A549 (cell line): ENCODE results near the gene FIGN. TPM values are rescaled to one million over a fixed set of nuclear protein-coding genes. Genes with fewer than 3 reads are reported as not detected.
A peak's percentile ranks its signal among the peaks of the same experiment; 100 is the strongest.

ENCODE experiments used
- ATAC-seq, 2 experiments: fragments of 200-7000 bp in 1 of 2; fragments of >200 bp in 1 of 2; cut with Nextera tagmentation in 1 of 2; cut with Tn5 transposase in 1 of 2; 3 replicates each; pipeline versions ENCODE4 v1.8.0 to v1.9.1; 2018 to 2020; ENCODE audit warnings: mild to moderate bottlenecking in 1 of 2, moderate library complexity in 1 of 2
- CTCF ChIA-PET: fragments of 300-600 bp; sonication (Branson Sonifier 250); formaldehyde crosslinking; extraction: SDS; loops from one replicate; lab custom pipeline; 2021; ENCODE audit warnings: antibody characterized with exemption, inconsistent platforms; lab: Yijun Ruan, JAX
- POLR2A ChIA-PET: fragments of 350-600 bp; formaldehyde crosslinking; extraction: SDS; loops from one replicate; lab custom pipeline; 2021; ENCODE audit warnings: antibody characterized with exemption, inconsistent platforms; lab: Yijun Ruan, JAX
- DNase-seq, 2 experiments: peaks; one replicate each; pipeline versions ENCODE4 v3.0.0 to v3.0.0-alpha.2; 2011 to 2016; ENCODE audit warnings: low read depth in 1 of 2, low spot score in 1 of 2
- FAIRE-seq: peaks from 2 replicates; lab custom pipeline; 2011; peaks lifted over from hg19 to GRCh38; lab: Jason Lieb, UNC
- H3K27ac ChIP-seq, 2 experiments: fragments of >200 bp; sonication (Bioruptor Twin); formaldehyde crosslinking; 3 replicates each; pipeline ENCODE4 v1.5.1; 2016 to 2017
- H3K4me1 ChIP-seq: fragments of >200 bp; sonication (Bioruptor Twin); formaldehyde crosslinking; 3 replicates; pipeline ENCODE4 v1.6.1; 2016
- H3K4me2 ChIP-seq: fragments of >200 bp; sonication (Bioruptor Twin); formaldehyde crosslinking; 3 replicates; pipeline ENCODE4 v1.6.1; 2016
- H3K4me3 ChIP-seq: fragments of >200 bp; sonication (Bioruptor Twin); formaldehyde crosslinking; 3 replicates; pipeline ENCODE4 v1.5.1; 2016
- H3K9me3 ChIP-seq: fragments of >200 bp; sonication (Bioruptor Twin); formaldehyde crosslinking; 3 replicates; pipeline ENCODE4 v1.6.1; 2016
- BCL3 ChIP-seq: fragments of >200 bp; sonication (Bioruptor Twin); formaldehyde crosslinking; IDR thresholded peaks from 3 replicates; pipeline ENCODE4 v1.6.1; 2016
- CBX2 ChIP-seq: fragments of 200-600 bp; sonication (generic); IDR thresholded peaks from 2 replicates; pipeline ENCODE4 v1.6.1; 2016; ENCODE audit warnings: low read depth, mild to moderate bottlenecking, borderline replicate concordance
- ESRRA ChIP-seq: fragments of 150-350 bp; IDR thresholded peaks from 2 replicates; pipeline ENCODE4 v1.6.1; 2014; ENCODE audit warnings: mild to moderate bottlenecking, low read length, borderline replicate concordance
- HEYL ChIP-seq: fragments of 250-450 bp; sonication (Bioruptor Pico); IDR thresholded peaks from 2 replicates; pipeline ENCODE4 v1.8.0; 2021; ENCODE audit warnings: mild to moderate bottlenecking, moderate library complexity
- HOXA7 ChIP-seq: fragments of 250-450 bp; sonication (Bioruptor Pico); IDR thresholded peaks from 2 replicates; pipeline ENCODE4 v1.5.0; 2020; ENCODE audit warnings: mild to moderate bottlenecking, moderate library complexity
- HOXB13 ChIP-seq: fragments of 250-450 bp; sonication (Bioruptor Pico); IDR thresholded peaks from 2 replicates; pipeline ENCODE4 v1.5.0; 2020; ENCODE audit warnings: low read depth, mild to moderate bottlenecking, moderate library complexity
- HOXB5 ChIP-seq: fragments of 250-450 bp; sonication (Bioruptor Pico); IDR thresholded peaks from 2 replicates; pipeline ENCODE4 v1.5.0; 2020; ENCODE audit warnings: mild to moderate bottlenecking, moderate library complexity
- JUNB ChIP-seq: fragments of >200 bp; sonication (Bioruptor Twin); formaldehyde crosslinking; IDR thresholded peaks from 2 replicates; pipeline ENCODE4 v1.6.1; 2016
- KDM1A ChIP-seq: fragments of 200-600 bp; sonication (generic); IDR thresholded peaks from 2 replicates; pipeline ENCODE4 v1.6.1; 2016; ENCODE audit warnings: low read depth, mild to moderate bottlenecking
- KDM5A ChIP-seq: fragments of 200-600 bp; sonication (generic); IDR thresholded peaks from 2 replicates; pipeline ENCODE4 v1.6.1; 2016; ENCODE audit warnings: antibody characterized with exemption, mild to moderate bottlenecking
- MAFK ChIP-seq: fragments of 450-650 bp; IDR thresholded peaks from 2 replicates; pipeline ENCODE4 v1.6.1; 2014; ENCODE audit not compliant: partially characterized antibody
- MAZ ChIP-seq: fragments of 150-350 bp; IDR thresholded peaks from 2 replicates; pipeline ENCODE4 v1.6.1; 2014; ENCODE audit warnings: antibody characterized with exemption, low read depth, low read length, borderline replicate concordance
- NR3C1 ChIP-seq: fragments of >200 bp; sonication (Bioruptor Twin); formaldehyde crosslinking; IDR thresholded peaks from 3 replicates; pipeline ENCODE4 v1.6.1; 2017
- PBX3 ChIP-seq: IDR thresholded peaks from 2 replicates; pipeline ENCODE4 v1.6.1; 2012
- PHF8 ChIP-seq: fragments of 200-600 bp; sonication (generic); IDR thresholded peaks from 2 replicates; pipeline ENCODE4 v1.6.1; 2016; ENCODE audit warnings: low read depth, mild to moderate bottlenecking, antibody characterized with exemption, moderate library complexity, borderline replicate concordance
- POLR2AphosphoS2 ChIP-seq: conservative IDR thresholded peaks from 2 replicates; pipeline ENCODE4 v1.6.1; 2012; ENCODE audit warnings: low read length, improper control_type of control experiment, inconsistent platforms
- RARB ChIP-seq: fragments of 250-450 bp; sonication (Bioruptor Pico); IDR thresholded peaks from 2 replicates; pipeline ENCODE4 v1.8.0; 2021; ENCODE audit warnings: mild to moderate bottlenecking, moderate library complexity
- REST ChIP-seq: fragments of 200-600 bp; sonication (generic); IDR thresholded peaks from 2 replicates; pipeline ENCODE4 v1.6.1; 2016; ENCODE audit warnings: antibody characterized with exemption, mild to moderate bottlenecking, moderate library complexity
- RNF2 ChIP-seq: fragments of 200-600 bp; sonication (generic); IDR thresholded peaks from 2 replicates; pipeline ENCODE4 v1.6.1; 2016; ENCODE audit warnings: low read depth, mild to moderate bottlenecking, antibody characterized with exemption, moderate library complexity, borderline replicate concordance
- ZC3H11A ChIP-seq: fragments of 450-650 bp; IDR thresholded peaks from 2 replicates; pipeline ENCODE4 v1.6.1; 2014; ENCODE audit warnings: antibody characterized with exemption, mild to moderate bottlenecking
- ZFP36 ChIP-seq: fragments of 450-650 bp; IDR thresholded peaks from 2 replicates; pipeline ENCODE4 v1.6.1; 2014; ENCODE audit warnings: borderline replicate concordance; ENCODE audit not compliant: partially characterized antibody
- ZNF302 ChIP-seq: fragments of 250-450 bp; sonication (Bioruptor Pico); IDR thresholded peaks from 2 replicates; pipeline ENCODE4 v1.9.0; 2021; ENCODE audit warnings: inconsistent platforms, mild to moderate bottlenecking, moderate library complexity
- ZSCAN20 ChIP-seq: fragments of 250-450 bp; sonication (Bioruptor Pico); IDR thresholded peaks from 2 replicates; pipeline ENCODE4 v1.8.0; 2022; ENCODE audit warnings: mild to moderate bottlenecking, moderate library complexity
- WGBS: methylation state at CpG from one replicate; pipeline ENCODE4 v1.1.6; 2017; ENCODE audit errors: missing lambda C conversion rate; 5-methylcytosine and 5-hydroxymethylcytosine counted together
- polyA plus RNA-seq, 4 experiments: library from polyadenylated mRNA; depleted of rRNA in 3 of 4; stranded (reverse); fragments of >200 nt; fragmentation: RNase III in 1 of 4; extraction: RNeasy Plus Mini Kit Qiagen cat#74134 plus additional on column Dnase treatment in 1 of 4; gene quantifications; 2 replicates in 3 of 4; 3 replicates in 1 of 4; pipeline ENCODE4 v1.2.3, GENCODE V29; 2011 to 2017
- TF ChIP-seq, protein P1 (sequence below): fragments of 250-450 bp; sonication (Bioruptor Pico); IDR thresholded peaks from 2 replicates; pipeline ENCODE4 v1.5.0; 2020; ENCODE audit warnings: low read depth, mild to moderate bottlenecking, moderate library complexity
- TF ChIP-seq, protein P2 (sequence below): fragments of 250-450 bp; sonication (Bioruptor Pico); IDR thresholded peaks from 2 replicates; pipeline ENCODE4 v1.5.0; 2021; ENCODE audit warnings: mild to moderate bottlenecking, moderate library complexity, borderline replicate concordance

FIGN gene
- polyA plus RNA-seq, 2 of the 4 experiments (the other 2 are of a cell fraction) = 1.9 to 3.8 TPM

DNA sequence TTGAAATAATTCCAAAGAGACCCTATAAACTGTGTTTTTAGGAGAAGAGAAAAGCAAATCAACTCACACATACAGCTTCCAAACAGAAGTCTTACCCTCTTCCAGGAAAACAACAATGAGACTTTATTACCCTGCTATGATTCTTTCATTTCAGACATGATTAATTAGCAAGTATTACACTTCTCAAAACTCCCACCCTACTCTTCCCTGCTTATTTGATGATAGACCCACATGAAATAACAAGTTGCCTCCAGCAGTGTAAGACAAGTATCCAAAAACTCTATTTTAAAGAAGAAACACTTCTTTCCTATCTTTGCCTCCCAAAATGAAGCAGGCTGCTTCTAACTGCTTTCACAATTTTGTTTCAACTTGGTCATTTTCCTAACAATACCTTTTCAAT lies 4.1 kb downstream of the FIGN start:
- TF ChIP-seq RARB = no peak
- TF ChIP-seq ZSCAN20 (CRISPR knock-in tag) = no peak
- no peak for TF ChIP-seq ZFP36
- no peak for TF ChIP-seq HEYL (CRISPR knock-in tag)
- no peak for TF ChIP-seq ESRRA
- no peak for TF ChIP-seq HOXA7 (CRISPR knock-in tag)
- no peak for TF ChIP-seq JUNB
- TF ChIP-seq, protein P1, sequence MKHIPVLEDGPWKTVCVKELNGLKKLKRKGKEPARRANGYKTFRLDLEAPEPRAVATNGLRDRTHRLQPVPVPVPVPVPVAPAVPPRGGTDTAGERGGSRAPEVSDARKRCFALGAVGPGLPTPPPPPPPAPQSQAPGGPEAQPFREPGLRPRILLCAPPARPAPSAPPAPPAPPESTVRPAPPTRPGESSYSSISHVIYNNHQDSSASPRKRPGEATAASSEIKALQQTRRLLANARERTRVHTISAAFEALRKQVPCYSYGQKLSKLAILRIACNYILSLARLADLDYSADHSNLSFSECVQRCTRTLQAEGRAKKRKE = no peak
- TF ChIP-seq PBX3 = no peak
- TF ChIP-seq ZNF302 (CRISPR knock-in tag) = no peak
- TF ChIP-seq HOXB5 (CRISPR knock-in tag) = no peak
- no peak for TF ChIP-seq KDM1A
- TF ChIP-seq CBX2 = no peak
- TF ChIP-seq KDM5A = no peak
- TF ChIP-seq REST = no peak
- Histone ChIP-seq H3K9me3 (no peaks in the 10 kb centered on the region), H3K4me3 (no peak overlapping the region), H3K27ac (no peak overlapping the region), H3K4me2 (peak overlapping the region; percentile 50; the same call in 2 of the 3 replicates), H3K4me1 (peaks cover 30% of the 10 kb centered on the region; the same call in 2 of the 3 replicates)
- FAIRE-seq (no peak), DNase-seq (no peak), ATAC-seq (no peak)
- ChIA-PET CTCF (no interaction called here), POLR2A (no interaction called here)

- peaks cover 30% of the 10 kb centered on the region; the same call in 2 of the 3 replicates for H3K4me1 ChIP-seq
- CTCF ChIA-PET = no interaction called here
- DNase-seq (no peak), FAIRE-seq (no peak), ATAC-seq (no peak)
- no peak overlapping the region for H3K27ac ChIP-seq
- no peak overlapping the region for H3K4me3 ChIP-seq
- POLR2A ChIA-PET = no interaction called here
- TF ChIP-seq ESRRA (no peak), MAFK (peak; percentile 17)
- 94% methylated on average over 1 of the region's 1 CpG for WGBS
- H3K9me3 ChIP-seq = no peaks in the 10 kb centered on the region
- no peak overlapping the region for H3K4me2 ChIP-seq
These were observed 5.3 kb downstream of the FIGN start for GRCh38 chr2:163730556-163730955.

- WGBS = 74% methylated on average over 4 of the region's 4 CpGs
- CTCF ChIA-PET = no interaction called here
- no peak for ATAC-seq
These were observed 6.1 kb downstream of the FIGN start for GRCh38 chr2:163729636-163730273.

More at GRCh38 chr2:163729636-163730273, 6.1 kb downstream of the FIGN start:
- POLR2A ChIA-PET = no interaction called here
- FAIRE-seq (no peak), DNase-seq (no peak)
- Histone ChIP-seq H3K4me1 (peaks cover 30% of the 10 kb centered on the region; the same call in 2 of the 3 replicates), H3K9me3 (no peaks in the 10 kb centered on the region), H3K4me3 (no peak overlapping the region), H3K27ac (no peak overlapping the region), H3K4me2 (no peak overlapping the region)
- TF ChIP-seq BCL3 (no peak), NR3C1 (no peak), KDM1A (no peak), MAFK (no peak), MAZ (no peak), ZC3H11A (no peak), ESRRA (no peak), PHF8 (no peak), POLR2AphosphoS2 (no peak), RNF2 (no peak), JUNB (no peak), HOXB13 (CRISPR knock-in tag) (no peak)
- TF ChIP-seq, protein P2, sequence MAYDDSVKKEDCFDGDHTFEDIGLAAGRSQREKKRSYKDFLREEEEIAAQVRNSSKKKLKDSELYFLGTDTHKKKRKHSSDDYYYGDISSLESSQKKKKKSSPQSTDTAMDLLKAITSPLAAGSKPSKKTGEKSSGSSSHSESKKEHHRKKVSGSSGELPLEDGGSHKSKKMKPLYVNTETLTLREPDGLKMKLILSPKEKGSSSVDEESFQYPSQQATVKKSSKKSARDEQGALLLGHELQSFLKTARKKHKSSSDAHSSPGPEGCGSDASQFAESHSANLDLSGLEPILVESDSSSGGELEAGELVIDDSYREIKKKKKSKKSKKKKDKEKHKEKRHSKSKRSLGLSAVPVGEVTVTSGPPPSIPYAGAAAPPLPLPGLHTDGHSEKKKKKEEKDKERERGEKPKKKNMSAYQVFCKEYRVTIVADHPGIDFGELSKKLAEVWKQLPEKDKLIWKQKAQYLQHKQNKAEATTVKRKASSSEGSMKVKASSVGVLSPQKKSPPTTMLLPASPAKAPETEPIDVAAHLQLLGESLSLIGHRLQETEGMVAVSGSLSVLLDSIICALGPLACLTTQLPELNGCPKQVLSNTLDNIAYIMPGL = no peak
